Kidney (tissue), 14 donors: Measurements from ENCODE around the gene NLGN3. TPM values are rescaled to one million over a fixed set of nuclear protein-coding genes. Genes with fewer than 3 reads are reported as not detected.

Source experiments
- DNase-seq, 5 donors: peaks; one replicate each; pipeline ENCODE4 v3.0.0-alpha.2; 2013 to 2020
- FAIRE-seq: peaks from 2 replicates; lab custom pipeline; 2012; peaks lifted over from hg19 to GRCh38; lab: Jason Lieb, UNC
- H3K27ac ChIP-seq, 2 donors: one replicate each; pipeline ENCODE4 v1.7.0; 2013; ENCODE audit warnings: low read depth in 2 of 2, low read length in 2 of 2, inconsistent platforms in 1 of 2
- H3K27me3 ChIP-seq: one replicate; pipeline ENCODE4 v1.7.1; 2013; ENCODE audit warnings: low read length, inconsistent platforms; ENCODE audit not compliant: control insufficient read depth, insufficient read depth
- H3K36me3 ChIP-seq, 3 donors: one replicate each; pipeline versions ENCODE4 v1.7.0 to v1.7.1; 2013; ENCODE audit warnings: low read length in 3 of 3, control low read depth in 1 of 3, inconsistent platforms in 1 of 3; ENCODE audit not compliant: insufficient read depth in 3 of 3, control insufficient read depth in 2 of 3
- H3K4me1 ChIP-seq, 3 donors: one replicate each; pipeline versions ENCODE4 v1.7.0 to v1.7.1; 2013; ENCODE audit warnings: low read length in 3 of 3, inconsistent platforms in 1 of 3, low read depth in 1 of 3; ENCODE audit not compliant: control insufficient read depth in 2 of 3, insufficient read depth in 2 of 3
- H3K4me3 ChIP-seq, 3 donors: one replicate each; pipeline versions ENCODE4 v1.7.0 to v1.8.1; 2013; ENCODE audit warnings: low read length in 3 of 3, control low read depth in 1 of 3, inconsistent platforms in 1 of 3
- H3K9ac ChIP-seq, 3 donors: one replicate each; pipeline versions ENCODE4 v1.7.0 to v1.7.1; 2013; ENCODE audit warnings: low read length in 3 of 3, control low read depth in 1 of 3, inconsistent platforms in 1 of 3
- H3K9me3 ChIP-seq, 3 donors: one replicate each; pipeline versions ENCODE4 v1.7.0 to v1.7.1; 2013; ENCODE audit warnings: low read length in 3 of 3, control low read depth in 1 of 3, inconsistent platforms in 1 of 3; ENCODE audit not compliant: control insufficient read depth in 2 of 3, insufficient read depth in 1 of 3
- CTCF ChIP-seq: IDR thresholded peaks from 3 replicates; pipeline ENCODE4 v1.5.1; 2012; ENCODE audit warnings: mild to moderate bottlenecking, moderate library complexity, borderline replicate concordance; ENCODE audit not compliant: insufficient read depth; ENCODE audit errors: extremely low read depth
- intact Hi-C: fragments of 100-400 bp; cut with DNase I; formaldehyde crosslinking; loops from one replicate; pipeline ENCODE4 v1.11.1; 2022
- polyA plus RNA-seq: library from polyadenylated mRNA; stranded (reverse); fragments of 350-450 nt; fragmentation: Illumina TruSeq; extraction: RNeasy Lipid Tissue Mini Kit (QIAGEN cat#74804); gene quantifications from one replicate; pipeline ENCODE4 v1.2.3, GENCODE V29; 2014; ENCODE audit warnings: low read depth, low replicate concordance; ENCODE audit not compliant: insufficient read depth
- total RNA-seq: library from RNA; stranded (reverse); fragmentation: NEBNext Ultra II Directional; extraction: Animal tissue kit (Norgen Biotek cat#: 25700); gene quantifications from one replicate; pipeline ENCODE4 v1.2.1, GENCODE V29; 2021
- donor health status: control.
- donor health status: control.
- donor health status: control.
- donor health status: control.
- donor health status: control.
- donor health status: DM: yes; HTN: yes; CAD: no.
- donor health status: Normal renal cell carcinoma (clear cell type).

NLGN3 gene
- total and polyA plus RNA-seq, 2 donors from 2014 or later = 0.82 to 0.97 TPM

- H3K27me3 ChIP-seq = no peaks in the 10 kb centered on the region
- H3K4me3 ChIP-seq = no peak overlapping the region
- no peak for TF ChIP-seq CTCF
- no peak overlapping the region for H3K27ac ChIP-seq
- H3K9ac ChIP-seq = no peak overlapping the region
- no peaks in the 10 kb centered on the region for H3K9me3 ChIP-seq
- H3K36me3 ChIP-seq = no peaks in the 10 kb centered on the region
- FAIRE-seq = no peak
- intact Hi-C loops = no loop called here
- H3K4me1 ChIP-seq = no peaks in the 10 kb centered on the region
- DNase-seq = no peak
These were observed 23.5 kb downstream of the NLGN3 start for GRCh38 chrX:71168134-71168533.

GRCh38 chrX:71169586-71169985, 24.9 kb downstream of the NLGN3 start:
- no peaks in the 10 kb centered on the region for H3K36me3 ChIP-seq
- no peak for DNase-seq
- no peaks in the 10 kb centered on the region for H3K27me3 ChIP-seq
- intact Hi-C loops = no loop called here
- H3K9ac ChIP-seq = no peak overlapping the region
- no peaks in the 10 kb centered on the region for H3K9me3 ChIP-seq
- TF ChIP-seq CTCF = no peak
- no peak overlapping the region for H3K27ac ChIP-seq
- H3K4me1 ChIP-seq = no peaks in the 10 kb centered on the region
- H3K4me3 ChIP-seq = no peak overlapping the region
- no peak for FAIRE-seq

GRCh38 chrX:71170660-71171059, 26.0 kb downstream of the NLGN3 start:
- Histone ChIP-seq H3K4me1 (no peaks in the 10 kb centered on the region), H3K9ac (no peak overlapping the region), H3K4me3 (no peak overlapping the region), H3K27me3 (no peaks in the 10 kb centered on the region), H3K36me3 (no peaks in the 10 kb centered on the region), H3K9me3 (no peaks in the 10 kb centered on the region), H3K27ac (no peak overlapping the region)
- TF ChIP-seq CTCF = no peak
- intact Hi-C loops = no loop called here
- no peak for FAIRE-seq
- DNase-seq = no peak

GRCh38 chrX:71171110-71171801, 26.6 kb downstream of the NLGN3 start:
- no peak overlapping the region for H3K27ac ChIP-seq
- DNase-seq (no peak), FAIRE-seq (no peak)
- no peaks in the 10 kb centered on the region for H3K4me1 ChIP-seq
- TF ChIP-seq CTCF = no peak
- intact Hi-C loops = no loop called here
- H3K9ac ChIP-seq = no peak overlapping the region
- H3K9me3 ChIP-seq = no peaks in the 10 kb centered on the region
- no peaks in the 10 kb centered on the region for H3K36me3 ChIP-seq
- H3K4me3 ChIP-seq = no peak overlapping the region
- no peaks in the 10 kb centered on the region for H3K27me3 ChIP-seq
